ENCODE data around the gene OR14K1. TPM values are rescaled to one million over a fixed set of nuclear protein-coding genes. Genes with fewer than 3 reads are reported as not detected.
"Not testable (repeated sequence)": the region's sequence is repeated elsewhere in the genome, so short reads cannot be mapped to it uniquely, and the experiment has no call there.

Gene OR14K1
- total RNA-seq, 1 donor from 2014 or later = not detected

DNA sequence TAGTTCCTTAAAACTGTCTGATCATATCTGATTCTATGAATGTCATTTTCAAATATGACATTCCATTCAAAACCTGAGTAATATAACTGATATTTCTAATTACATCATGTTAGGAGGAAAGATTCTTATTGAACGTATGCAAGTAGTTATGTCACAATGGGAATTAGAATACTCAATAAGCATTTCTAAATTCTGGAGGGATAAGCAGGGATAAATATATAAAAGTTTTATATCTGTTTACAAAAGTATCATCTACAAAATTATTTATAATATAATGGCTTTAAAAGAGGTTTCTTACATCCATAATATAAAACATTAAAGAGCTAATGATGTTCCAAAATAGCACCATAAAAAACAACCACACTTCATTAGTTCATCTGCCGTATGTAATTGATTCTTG, 9.6 kb downstream of the OR14K1 start, which contains the start of gene OR14A2:
TSS of gene OR14A2 (minus strand) at position 101 of the 400 bp plus-strand sequence.
- peak within 1 kb of the TSS; percentile 73 for H3K27ac Mint-ChIP-seq (ENCODE audit: unreplicated experiment)
- TF ChIP-seq, protein P1, sequence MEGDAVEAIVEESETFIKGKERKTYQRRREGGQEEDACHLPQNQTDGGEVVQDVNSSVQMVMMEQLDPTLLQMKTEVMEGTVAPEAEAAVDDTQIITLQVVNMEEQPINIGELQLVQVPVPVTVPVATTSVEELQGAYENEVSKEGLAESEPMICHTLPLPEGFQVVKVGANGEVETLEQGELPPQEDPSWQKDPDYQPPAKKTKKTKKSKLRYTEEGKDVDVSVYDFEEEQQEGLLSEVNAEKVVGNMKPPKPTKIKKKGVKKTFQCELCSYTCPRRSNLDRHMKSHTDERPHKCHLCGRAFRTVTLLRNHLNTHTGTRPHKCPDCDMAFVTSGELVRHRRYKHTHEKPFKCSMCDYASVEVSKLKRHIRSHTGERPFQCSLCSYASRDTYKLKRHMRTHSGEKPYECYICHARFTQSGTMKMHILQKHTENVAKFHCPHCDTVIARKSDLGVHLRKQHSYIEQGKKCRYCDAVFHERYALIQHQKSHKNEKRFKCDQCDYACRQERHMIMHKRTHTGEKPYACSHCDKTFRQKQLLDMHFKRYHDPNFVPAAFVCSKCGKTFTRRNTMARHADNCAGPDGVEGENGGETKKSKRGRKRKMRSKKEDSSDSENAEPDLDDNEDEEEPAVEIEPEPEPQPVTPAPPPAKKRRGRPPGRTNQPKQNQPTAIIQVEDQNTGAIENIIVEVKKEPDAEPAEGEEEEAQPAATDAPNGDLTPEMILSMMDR (IDR thresholded peaks at IDR 0.05) = no peak
- H3K36me3 Mint-ChIP-seq (ENCODE audit: low read depth) = no peaks in the 10 kb centered on the region
- no peak for DNase-seq (ENCODE audit: low spot score)
- peaks cover 3% of the 10 kb centered on the region for H3K4me1 Mint-ChIP-seq (ENCODE audit: low read depth)
- H3K27me3 Mint-ChIP-seq (ENCODE audit: low read depth) = no peaks in the 10 kb centered on the region
- no peak within 1 kb of the TSS for H3K4me3 Mint-ChIP-seq (ENCODE audit: unreplicated experiment)
- H3K9me3 Mint-ChIP-seq (ENCODE audit: low read depth) = peaks cover 35% of the 10 kb centered on the region

DNA sequence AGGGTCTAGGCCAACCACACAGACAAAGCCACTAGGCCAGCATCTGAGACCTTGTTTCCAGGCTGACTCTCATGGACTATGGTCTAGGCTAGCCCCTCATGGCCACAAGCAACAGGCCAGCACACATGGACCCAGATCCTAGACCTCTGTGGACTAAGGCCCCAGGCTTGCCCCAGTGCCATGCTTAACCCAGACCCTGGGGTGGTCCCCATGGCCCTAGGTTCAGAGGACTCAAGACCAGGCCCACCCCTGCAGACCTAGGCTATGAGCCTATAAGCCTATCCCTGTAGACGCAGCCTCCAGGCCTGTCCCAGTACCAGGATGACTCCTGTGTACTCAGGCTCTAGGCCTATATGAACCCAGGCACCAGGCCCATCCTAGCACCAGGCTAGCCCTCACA, 11.5 kb downstream of the OR14K1 start:
- Mint-ChIP-seq H3K27me3 (ENCODE audit: low read depth) (no peaks in the 10 kb centered on the region), H3K36me3 (ENCODE audit: low read depth) (no peaks in the 10 kb centered on the region)
- TF ChIP-seq, protein P1 (IDR thresholded peaks at IDR 0.05) = no peak

DNA sequence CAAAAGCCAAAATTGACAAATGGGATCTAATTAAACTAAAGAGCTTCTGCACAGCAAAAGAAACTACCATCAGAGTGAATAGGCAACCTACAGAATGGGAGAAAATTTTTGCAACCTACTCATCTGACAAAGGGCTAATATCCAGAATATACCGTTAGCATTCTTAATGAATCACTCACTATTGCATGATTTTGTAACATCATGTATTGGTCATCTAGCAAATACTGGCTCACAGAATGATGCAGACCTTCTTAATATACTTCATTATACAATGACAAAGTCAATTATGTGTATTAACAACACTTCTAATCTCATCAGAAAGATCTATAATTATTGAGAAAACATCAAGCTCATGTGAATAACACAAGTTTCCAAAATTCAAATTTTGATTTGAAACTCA, 15.9 kb downstream of the OR14K1 start:
- H3K36me3 Mint-ChIP-seq (ENCODE audit: low read depth); H3K27ac Mint-ChIP-seq (ENCODE audit: unreplicated experiment); H3K4me3 Mint-ChIP-seq (ENCODE audit: unreplicated experiment); H3K4me1 Mint-ChIP-seq (ENCODE audit: low read depth); H3K27me3 Mint-ChIP-seq (ENCODE audit: low read depth); DNase-seq (ENCODE audit: low spot score): not testable (repeated sequence)
- peaks cover 27% of the 10 kb centered on the region for H3K9me3 Mint-ChIP-seq (ENCODE audit: low read depth)

More for the DNA sequence above, 11.5 kb downstream of the OR14K1 start:
- Mint-ChIP-seq H3K4me3 (ENCODE audit: unreplicated experiment) (no peak overlapping the region), H3K4me1 (ENCODE audit: low read depth) (peaks cover 3% of the 10 kb centered on the region), H3K9me3 (ENCODE audit: low read depth) (peaks cover 23% of the 10 kb centered on the region), H3K27ac (ENCODE audit: unreplicated experiment) (no peak overlapping the region)
- DNase-seq (ENCODE audit: low spot score) = peak; percentile 77

DNA sequence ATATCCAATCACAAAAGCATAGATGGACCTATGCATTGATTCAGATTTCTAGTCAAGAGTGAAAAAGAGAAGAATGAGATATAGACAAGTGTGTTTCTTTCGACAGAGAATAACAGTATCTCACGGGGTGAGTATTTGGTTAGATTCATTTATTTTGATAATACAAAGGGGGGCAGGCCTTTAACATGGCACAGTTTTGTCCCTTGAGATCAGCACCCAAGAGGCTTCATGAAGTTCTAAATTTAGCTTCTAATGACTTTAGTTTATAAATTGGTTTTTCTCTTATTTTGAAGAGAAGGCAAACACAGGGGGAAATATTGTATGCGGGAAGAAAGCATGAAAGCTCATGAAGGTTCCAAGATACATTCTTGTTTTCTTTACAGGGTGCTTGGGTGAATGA, 22.0 kb downstream of the OR14K1 start, which contains the start of gene OR1C1:
TSS of gene OR1C1 (minus strand) at position 101 of the 400 bp plus-strand sequence. CDS start 2,150 bp downstream, outside the sequence.
- TF ChIP-seq, protein P1 (IDR thresholded peaks at IDR 0.05) = no peak
- H3K4me3 Mint-ChIP-seq (ENCODE audit: unreplicated experiment) = no peak within 1 kb of the TSS
- no peak within 1 kb of the TSS for H3K27ac Mint-ChIP-seq (ENCODE audit: unreplicated experiment)
- peaks cover 18% of the 10 kb centered on the region for H3K9me3 Mint-ChIP-seq (ENCODE audit: low read depth)
- no peaks in the 10 kb centered on the region for H3K36me3 Mint-ChIP-seq (ENCODE audit: low read depth)
- no peaks in the 10 kb centered on the region for H3K4me1 Mint-ChIP-seq (ENCODE audit: low read depth)
- no peak for DNase-seq (ENCODE audit: low spot score)
- no peaks in the 10 kb centered on the region for H3K27me3 Mint-ChIP-seq (ENCODE audit: low read depth)

DNA sequence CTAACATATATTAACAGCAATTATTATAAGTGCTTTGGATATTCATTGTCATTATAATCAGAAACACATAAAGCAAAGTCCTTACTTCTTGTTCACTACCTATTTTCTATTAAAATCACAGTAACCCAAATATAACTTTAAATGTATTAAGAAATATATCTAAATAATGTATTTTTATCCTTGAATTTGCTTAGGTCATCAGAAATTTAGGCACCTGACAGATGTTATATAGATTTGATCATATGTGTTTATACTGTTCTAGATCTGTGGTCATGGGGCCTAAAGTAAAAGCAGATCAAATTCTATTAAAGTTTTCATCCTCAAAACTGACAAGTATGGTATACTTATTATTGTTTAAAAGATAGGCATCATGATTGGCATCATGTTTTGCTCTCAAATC, 31.2 kb downstream of the OR14K1 start:
- H3K36me3 Mint-ChIP-seq (ENCODE audit: low read depth) = no peaks in the 10 kb centered on the region
- TF ChIP-seq, protein P1 (IDR thresholded peaks at IDR 0.05) = no peak
- H3K9me3 Mint-ChIP-seq (ENCODE audit: low read depth) = peaks cover 25% of the 10 kb centered on the region
- no peaks in the 10 kb centered on the region for H3K4me1 Mint-ChIP-seq (ENCODE audit: low read depth)
- no peak overlapping the region for H3K27ac Mint-ChIP-seq (ENCODE audit: unreplicated experiment)
- no peak for DNase-seq (ENCODE audit: low spot score)
- no peak overlapping the region for H3K4me3 Mint-ChIP-seq (ENCODE audit: unreplicated experiment)
- no peaks in the 10 kb centered on the region for H3K27me3 Mint-ChIP-seq (ENCODE audit: low read depth)

Other genes with a start within 250 kb of the OR14K1 start
- not detected in 3 replicates for gene OR2C3, start 202.2 kb upstream of the OR14K1 start, total RNA-seq
- not detected in 3 replicates for gene GCSAML, start 189.5 kb upstream of the OR14K1 start, total RNA-seq
- gene OR2G2, start 150.3 kb upstream of the OR14K1 start, total RNA-seq = not detected in 3 replicates
- gene OR2G3, start 133.0 kb upstream of the OR14K1 start, total RNA-seq = not detected in 3 replicates
- not detected in 3 replicates for gene OR13G1, start 58.9 kb upstream of the OR14K1 start, total RNA-seq
- not detected in 3 replicates for gene OR6F1, start 22.0 kb upstream of the OR14K1 start, total RNA-seq
- gene OR14A2, start 9.5 kb downstream of the OR14K1 start, total RNA-seq = not detected in 3 replicates
- not detected in 3 replicates for gene OR1C1, start 21.9 kb downstream of the OR14K1 start, total RNA-seq
- gene OR14A16, start 85.5 kb downstream of the OR14K1 start, total RNA-seq = not detected in 3 replicates
- not detected in 3 replicates for gene OR11L1, start 103.3 kb downstream of the OR14K1 start, total RNA-seq
- gene TRIM58, start 118.6 kb downstream of the OR14K1 start, total RNA-seq = 0.41 to 1.7 TPM (median 0.70 TPM) in 3 replicates
- gene OR2W3, start 157.0 kb downstream of the OR14K1 start, total RNA-seq = 0.75 TPM in 1 of 3 replicates, not detected in the others
- not detected in 3 replicates for gene OR2T8, start 181.6 kb downstream of the OR14K1 start, total RNA-seq
- not detected in 3 replicates for gene OR2AJ1, start 186.3 kb downstream of the OR14K1 start, total RNA-seq
- not detected in 3 replicates for gene OR2L8, start 210.2 kb downstream of the OR14K1 start, total RNA-seq
- gene OR2AK2, start 226.6 kb downstream of the OR14K1 start, total RNA-seq = not detected in 3 replicates